Thyroid gland (tissue), 4 donors: Measurements from ENCODE around the gene DDC.

ENCODE experiments used
- POLR2A ChIP-seq, 2 donors: fragments of 450-650 bp; IDR thresholded peaks; one replicate each; pipeline ENCODE4 v1.6.1; 2017; ENCODE audit warnings: antibody characterized with exemption in 2 of 2, mild to moderate bottlenecking in 2 of 2, moderate library complexity in 1 of 2
- TF ChIP-seq, protein P1 (sequence below), 6 experiments: fragments of 200-600 bp in 3 of 6; fragments of 450-650 bp in 3 of 6; sonication (generic) in 3 of 6; IDR thresholded peaks; one replicate each; pipeline ENCODE4 v1.5.1; 2016 to 2019; ENCODE audit warnings: antibody characterized with exemption in 6 of 6, mild to moderate bottlenecking in 2 of 6, inconsistent platforms in 1 of 6, moderate library complexity in 1 of 6

DNA sequence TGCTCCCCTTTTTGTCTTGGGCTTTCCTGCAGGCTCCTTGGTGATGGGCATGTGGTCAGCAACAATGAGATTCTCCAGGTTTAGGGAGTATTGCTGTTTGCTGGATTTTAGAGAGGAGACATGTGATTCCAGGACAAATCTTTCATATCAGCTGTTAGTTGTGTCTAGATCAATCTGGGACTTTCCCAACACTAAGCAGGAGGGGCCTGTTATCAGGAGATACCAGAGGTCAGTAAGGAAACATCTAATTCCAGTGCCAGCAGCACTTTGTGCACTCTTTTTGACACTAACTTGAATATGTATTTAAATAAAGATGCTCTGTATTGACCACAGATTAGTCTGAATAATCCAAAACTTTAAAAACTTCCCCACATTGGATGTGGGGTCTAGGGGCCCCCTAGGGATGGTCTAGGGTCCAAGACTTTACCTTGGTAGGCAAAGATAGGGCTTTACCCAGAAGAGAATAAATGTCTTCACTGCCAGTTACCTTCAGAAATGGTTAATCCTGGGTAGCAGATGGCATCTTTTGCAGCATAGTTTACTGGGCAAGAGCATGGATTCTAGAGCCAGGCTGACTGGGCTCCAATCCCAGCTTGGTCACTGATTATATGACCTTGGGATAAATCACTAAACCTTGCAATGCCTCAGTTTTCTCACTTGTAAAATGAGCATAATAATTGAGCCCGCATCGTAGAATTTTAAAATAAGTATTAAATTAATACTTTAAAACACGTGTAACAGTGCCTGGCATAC lies 108.7 kb downstream of the DDC start:
- TF ChIP-seq POLR2A (IDR thresholded peaks at IDR 0.05) = no peak
- TF ChIP-seq, protein P1, sequence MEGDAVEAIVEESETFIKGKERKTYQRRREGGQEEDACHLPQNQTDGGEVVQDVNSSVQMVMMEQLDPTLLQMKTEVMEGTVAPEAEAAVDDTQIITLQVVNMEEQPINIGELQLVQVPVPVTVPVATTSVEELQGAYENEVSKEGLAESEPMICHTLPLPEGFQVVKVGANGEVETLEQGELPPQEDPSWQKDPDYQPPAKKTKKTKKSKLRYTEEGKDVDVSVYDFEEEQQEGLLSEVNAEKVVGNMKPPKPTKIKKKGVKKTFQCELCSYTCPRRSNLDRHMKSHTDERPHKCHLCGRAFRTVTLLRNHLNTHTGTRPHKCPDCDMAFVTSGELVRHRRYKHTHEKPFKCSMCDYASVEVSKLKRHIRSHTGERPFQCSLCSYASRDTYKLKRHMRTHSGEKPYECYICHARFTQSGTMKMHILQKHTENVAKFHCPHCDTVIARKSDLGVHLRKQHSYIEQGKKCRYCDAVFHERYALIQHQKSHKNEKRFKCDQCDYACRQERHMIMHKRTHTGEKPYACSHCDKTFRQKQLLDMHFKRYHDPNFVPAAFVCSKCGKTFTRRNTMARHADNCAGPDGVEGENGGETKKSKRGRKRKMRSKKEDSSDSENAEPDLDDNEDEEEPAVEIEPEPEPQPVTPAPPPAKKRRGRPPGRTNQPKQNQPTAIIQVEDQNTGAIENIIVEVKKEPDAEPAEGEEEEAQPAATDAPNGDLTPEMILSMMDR (IDR thresholded peaks at IDR 0.05) = no peak
